SK-N-SH (cell line): Measurements from ENCODE around the gene PRR36. TPM values are rescaled to one million over a fixed set of nuclear protein-coding genes. Genes with fewer than 3 reads are reported as not detected.

Experiments
- CTCF ChIA-PET: fragments of 300-600, 350-600 bp; formaldehyde crosslinking; extraction: SDS; loops from one replicate; lab custom pipeline; 2021; lab: Yijun Ruan, JAX
- POLR2A ChIA-PET: fragments of 350-600 bp; sonication (Branson Sonifier 250); formaldehyde crosslinking; extraction: SDS; loops from one replicate; lab custom pipeline; 2020; ENCODE audit warnings: antibody characterized with exemption, inconsistent platforms; lab: Yijun Ruan, JAX
- DNase-seq: peaks from one replicate; pipeline ENCODE4 v3.0.0; 2012
- H2AFZ ChIP-seq: fragments of 200-600 bp; sonication (generic); 2 replicates; pipeline ENCODE4 v1.8.1; 2016; ENCODE audit warnings: antibody characterized with exemption, mild to moderate bottlenecking, low read depth
- H3F3A ChIP-seq: fragments of 200-600 bp; sonication (generic); replicated peaks from 2 replicates; pipeline ENCODE3; 2016; ENCODE audit warnings: antibody characterized with exemption, mild to moderate bottlenecking; ENCODE audit not compliant: insufficient read depth
- H3K27ac ChIP-seq, 2 experiments: fragments of 200-500 bp in 1 of 2; fragments of 200-600 bp in 1 of 2; sonication (Bioruptor generic) in 1 of 2; sonication (generic), shearing (Covaris generic) in 1 of 2; 2 replicates each; pipeline versions ENCODE4 v1.5.1 to v1.6.1; 2014 to 2016; ENCODE audit warnings: low read depth in 2 of 2, inconsistent platforms in 1 of 2, low read length in 1 of 2, mild to moderate bottlenecking in 1 of 2, mixed read lengths in 1 of 2
- H3K27me3 ChIP-seq: fragments of 200-600 bp; sonication (generic), shearing (Covaris generic); 2 replicates; pipeline ENCODE4 v1.6.1; 2016; ENCODE audit warnings: mixed run types; ENCODE audit not compliant: insufficient read depth
- H3K36me3 ChIP-seq, 2 experiments: fragments of 200-500 bp in 1 of 2; fragments of 200-600 bp in 1 of 2; sonication (Bioruptor generic) in 1 of 2; sonication (generic) in 1 of 2; replicated peaks in 1 of 2; 2 replicates each; pipeline versions ENCODE3 to v1.5.1; 2014 to 2016; ENCODE audit warnings: low read length in 1 of 2, mild to moderate bottlenecking in 1 of 2; ENCODE audit not compliant: insufficient read depth in 2 of 2, control insufficient read depth in 1 of 2
- H3K4me1 ChIP-seq, 2 experiments: fragments of 200-500 bp in 1 of 2; fragments of 200-600 bp in 1 of 2; sonication (Bioruptor generic) in 1 of 2; sonication (generic), shearing (Covaris generic) in 1 of 2; 2 replicates each; pipeline versions ENCODE4 v1.5.1 to v1.6.1; 2014 to 2016; ENCODE audit warnings: low read depth in 1 of 2, low read length in 1 of 2, mixed run types in 1 of 2; ENCODE audit not compliant: insufficient read depth in 2 of 2, control insufficient read depth in 1 of 2
- H3K4me2 ChIP-seq: fragments of 200-600 bp; sonication (generic), shearing (Covaris generic); 2 replicates; pipeline ENCODE4 v1.6.1; 2017; ENCODE audit warnings: mixed run types
- H3K4me3 ChIP-seq, 2 experiments: fragments of 200-500 bp in 1 of 2; fragments of 200-600 bp in 1 of 2; sonication (Bioruptor generic) in 1 of 2; sonication (generic), shearing (Covaris generic) in 1 of 2; 2 replicates each; pipeline versions ENCODE4 v1.5.1 to v1.8.1; 2014 to 2016; ENCODE audit warnings: low read depth in 2 of 2, inconsistent platforms in 1 of 2, low read length in 1 of 2, mild to moderate bottlenecking in 1 of 2, mixed read lengths in 1 of 2, moderate library complexity in 1 of 2
- H3K79me2 ChIP-seq: fragments of 200-600 bp; sonication (generic); 2 replicates; pipeline ENCODE4 v1.8.1; 2017; ENCODE audit warnings: mild to moderate bottlenecking; ENCODE audit not compliant: insufficient read depth
- H3K9ac ChIP-seq: fragments of 200-600 bp; sonication (generic); 2 replicates; pipeline ENCODE4 v1.6.1; 2017; ENCODE audit warnings: mixed run types
- H3K9me2 ChIP-seq: fragments of 200-600 bp; sonication (generic); 2 replicates; pipeline ENCODE4 v1.6.1; 2017; ENCODE audit warnings: mixed run types
- H3K9me3 ChIP-seq: fragments of 200-600 bp; sonication (generic); 2 replicates; pipeline ENCODE4 v1.6.1; 2017; ENCODE audit warnings: mixed run types, mild to moderate bottlenecking, moderate library complexity
- H4K20me1 ChIP-seq: fragments of 200-600 bp; sonication (generic); 2 replicates; pipeline ENCODE4 v1.6.1; 2017; ENCODE audit warnings: mild to moderate bottlenecking, mixed run types; ENCODE audit not compliant: insufficient read depth
- ELF1 ChIP-seq: IDR thresholded peaks from 2 replicates; pipeline ENCODE4 v1.4.0; 2012
- EZH2phosphoT487 ChIP-seq: fragments of 200-600 bp; sonication (generic); IDR thresholded peaks from 2 replicates; pipeline ENCODE4 v1.6.1; 2017; ENCODE audit warnings: low read depth, mixed run types, mild to moderate bottlenecking, antibody characterized with exemption, moderate library complexity, borderline replicate concordance
- FOSL2 ChIP-seq: IDR thresholded peaks from 2 replicates; pipeline ENCODE4 v1.4.0; 2012; ENCODE audit warnings: low read depth, mild to moderate bottlenecking, moderate library complexity, borderline replicate concordance
- FOXM1 ChIP-seq: IDR thresholded peaks from 2 replicates; pipeline ENCODE4 v1.4.0; 2012; ENCODE audit warnings: low read depth, mild to moderate bottlenecking
- JUND ChIP-seq: IDR thresholded peaks from 2 replicates; pipeline ENCODE4 v1.4.0; 2012
- MAX ChIP-seq: IDR thresholded peaks from 2 replicates; pipeline ENCODE4 v1.4.0; 2012; ENCODE audit warnings: low read depth
- MEF2A ChIP-seq: IDR thresholded peaks from 2 replicates; pipeline ENCODE4 v1.4.0; 2012; ENCODE audit warnings: low read depth, borderline replicate concordance
- NRF1 ChIP-seq: IDR thresholded peaks from 2 replicates; pipeline ENCODE4 v1.6.1; 2012; ENCODE audit warnings: low read depth, mild to moderate bottlenecking, low read length
- RCOR1 ChIP-seq: fragments of 150-350 bp; IDR thresholded peaks from 2 replicates; pipeline ENCODE4 v1.6.1; 2017; ENCODE audit warnings: antibody characterized with exemption, low read length
- TAF1 ChIP-seq: IDR thresholded peaks from 2 replicates; pipeline ENCODE4 v1.6.1; 2012; ENCODE audit warnings: low read depth, mild to moderate bottlenecking, low read length, moderate library complexity, borderline replicate concordance
- TCF12 ChIP-seq: IDR thresholded peaks from 2 replicates; pipeline ENCODE4 v1.4.0; 2012
- USF1 ChIP-seq: IDR thresholded peaks from 2 replicates; pipeline ENCODE4 v1.4.0; 2012; ENCODE audit warnings: low read depth, borderline replicate concordance
- WGBS: methylation state at CpG from one replicate; pipeline ENCODE4 v1.1.6; 2017; ENCODE audit warnings: low lambda C conversion rate; 5-methylcytosine and 5-hydroxymethylcytosine counted together
- polyA plus RNA-seq, 3 experiments: library from polyadenylated mRNA; depleted of rRNA; stranded (reverse); fragments of >200 nt; gene quantifications; 2 replicates each; pipeline ENCODE4 v1.2.3, GENCODE V29; 2012
- TF ChIP-seq, protein P1 (sequence below): fragments of 150-350 bp; IDR thresholded peaks from 2 replicates; pipeline ENCODE4 v1.6.1; 2016; ENCODE audit warnings: mild to moderate bottlenecking, low read depth, low read length
- TF ChIP-seq, protein P2 (sequence below): IDR thresholded peaks from 2 replicates; pipeline ENCODE4; 2012
- TF ChIP-seq, protein P3 (sequence below): IDR thresholded peaks from 2 replicates; pipeline ENCODE4 v1.6.1; 2012; ENCODE audit warnings: mild to moderate bottlenecking, low read depth, low read length, moderate library complexity

PRR36 gene
- polyA plus RNA-seq, 1 of the 3 experiments (the other 2 are of a cell fraction): 0.18 TPM

DNA sequence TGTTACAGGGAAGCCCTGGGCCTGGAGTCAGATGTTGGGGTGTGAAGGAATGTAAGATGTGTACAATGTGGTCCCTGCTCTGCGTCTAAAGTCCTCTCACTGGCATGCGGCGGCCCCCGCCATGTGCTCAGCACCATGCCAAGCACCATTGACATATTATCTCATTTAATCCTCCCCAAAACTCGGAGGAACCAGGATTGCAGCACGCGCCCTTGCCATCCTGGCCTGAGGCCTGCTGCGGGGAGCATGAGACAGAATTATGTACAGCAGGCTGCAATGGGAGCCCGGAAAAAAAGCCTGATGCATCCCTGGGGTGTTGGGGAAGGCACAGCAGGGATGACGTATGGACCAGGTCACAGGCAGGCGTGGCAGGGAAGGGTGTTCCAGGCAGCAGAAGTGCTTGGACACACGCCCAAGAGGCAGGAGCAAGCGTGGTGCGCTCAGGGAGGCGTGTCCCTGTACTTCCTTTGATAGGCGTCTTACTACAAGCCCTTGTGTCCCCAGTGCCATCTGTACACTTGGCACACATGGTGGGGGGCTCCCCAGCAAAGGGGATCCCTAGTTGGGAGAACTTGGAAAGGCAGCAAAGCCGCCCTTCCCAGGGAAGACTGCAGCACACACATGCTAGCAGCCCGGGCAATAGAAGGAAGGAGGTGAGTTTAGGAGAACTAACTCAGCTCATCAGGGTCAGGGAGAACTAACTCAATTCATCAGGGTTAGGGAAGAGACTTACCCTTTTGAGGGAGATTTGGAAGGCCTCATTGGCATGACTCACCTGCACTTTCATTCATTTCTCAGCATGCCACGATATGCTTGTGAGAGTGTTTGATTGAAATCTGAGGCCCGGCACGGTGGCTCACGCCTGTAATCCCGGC, 40.7 kb downstream of the PRR36 start:
- Histone ChIP-seq H3K27me3 (no peaks in the 10 kb centered on the region), H3K27ac (no peak overlapping the region), H3K4me1 (peaks cover 4 to 7% of the 10 kb centered on the region in 2 experiments; a peak in 2 of 4 replicates), H3K9me3 (no peaks in the 10 kb centered on the region), H4K20me1 (no peaks in the 10 kb centered on the region), H3K79me2 (peaks cover 4% of the 10 kb centered on the region; the same call in 1 of the 2 replicates), H3K9me2 (no peaks in the 10 kb centered on the region), H3K4me2 (no peak overlapping the region), H3F3A (no peaks in the 10 kb centered on the region), H3K36me3 (no peaks in the 10 kb centered on the region), H3K4me3 (no peak overlapping the region), H3K9ac (no peak overlapping the region), H2AFZ (no peak overlapping the region)
- CTCF ChIA-PET: interaction anchor here (2.8 kb wide), 1 partner anchor 20 kb away, joined by 15 read pairs; no protein-coding TSS in a partner anchor
- TF ChIP-seq RCOR1 (no peak), EZH2phosphoT487 (no peak), MEF2A (no peak), NRF1 (no peak), FOSL2 (no peak), TCF12 (no peak), TAF1 (no peak), FOXM1 (no peak), USF1 (no peak), MAX (no peak), ELF1 (no peak), JUND (no peak)
- TF ChIP-seq, protein P1, sequence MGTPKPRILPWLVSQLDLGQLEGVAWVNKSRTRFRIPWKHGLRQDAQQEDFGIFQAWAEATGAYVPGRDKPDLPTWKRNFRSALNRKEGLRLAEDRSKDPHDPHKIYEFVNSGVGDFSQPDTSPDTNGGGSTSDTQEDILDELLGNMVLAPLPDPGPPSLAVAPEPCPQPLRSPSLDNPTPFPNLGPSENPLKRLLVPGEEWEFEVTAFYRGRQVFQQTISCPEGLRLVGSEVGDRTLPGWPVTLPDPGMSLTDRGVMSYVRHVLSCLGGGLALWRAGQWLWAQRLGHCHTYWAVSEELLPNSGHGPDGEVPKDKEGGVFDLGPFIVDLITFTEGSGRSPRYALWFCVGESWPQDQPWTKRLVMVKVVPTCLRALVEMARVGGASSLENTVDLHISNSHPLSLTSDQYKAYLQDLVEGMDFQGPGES: no peak
- TF ChIP-seq, protein P2, sequence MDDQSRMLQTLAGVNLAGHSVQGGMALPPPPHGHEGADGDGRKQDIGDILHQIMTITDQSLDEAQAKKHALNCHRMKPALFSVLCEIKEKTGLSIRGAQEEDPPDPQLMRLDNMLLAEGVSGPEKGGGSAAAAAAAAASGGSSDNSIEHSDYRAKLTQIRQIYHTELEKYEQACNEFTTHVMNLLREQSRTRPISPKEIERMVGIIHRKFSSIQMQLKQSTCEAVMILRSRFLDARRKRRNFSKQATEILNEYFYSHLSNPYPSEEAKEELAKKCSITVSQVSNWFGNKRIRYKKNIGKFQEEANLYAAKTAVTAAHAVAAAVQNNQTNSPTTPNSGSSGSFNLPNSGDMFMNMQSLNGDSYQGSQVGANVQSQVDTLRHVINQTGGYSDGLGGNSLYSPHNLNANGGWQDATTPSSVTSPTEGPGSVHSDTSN: no peak
- TF ChIP-seq, protein P3, sequence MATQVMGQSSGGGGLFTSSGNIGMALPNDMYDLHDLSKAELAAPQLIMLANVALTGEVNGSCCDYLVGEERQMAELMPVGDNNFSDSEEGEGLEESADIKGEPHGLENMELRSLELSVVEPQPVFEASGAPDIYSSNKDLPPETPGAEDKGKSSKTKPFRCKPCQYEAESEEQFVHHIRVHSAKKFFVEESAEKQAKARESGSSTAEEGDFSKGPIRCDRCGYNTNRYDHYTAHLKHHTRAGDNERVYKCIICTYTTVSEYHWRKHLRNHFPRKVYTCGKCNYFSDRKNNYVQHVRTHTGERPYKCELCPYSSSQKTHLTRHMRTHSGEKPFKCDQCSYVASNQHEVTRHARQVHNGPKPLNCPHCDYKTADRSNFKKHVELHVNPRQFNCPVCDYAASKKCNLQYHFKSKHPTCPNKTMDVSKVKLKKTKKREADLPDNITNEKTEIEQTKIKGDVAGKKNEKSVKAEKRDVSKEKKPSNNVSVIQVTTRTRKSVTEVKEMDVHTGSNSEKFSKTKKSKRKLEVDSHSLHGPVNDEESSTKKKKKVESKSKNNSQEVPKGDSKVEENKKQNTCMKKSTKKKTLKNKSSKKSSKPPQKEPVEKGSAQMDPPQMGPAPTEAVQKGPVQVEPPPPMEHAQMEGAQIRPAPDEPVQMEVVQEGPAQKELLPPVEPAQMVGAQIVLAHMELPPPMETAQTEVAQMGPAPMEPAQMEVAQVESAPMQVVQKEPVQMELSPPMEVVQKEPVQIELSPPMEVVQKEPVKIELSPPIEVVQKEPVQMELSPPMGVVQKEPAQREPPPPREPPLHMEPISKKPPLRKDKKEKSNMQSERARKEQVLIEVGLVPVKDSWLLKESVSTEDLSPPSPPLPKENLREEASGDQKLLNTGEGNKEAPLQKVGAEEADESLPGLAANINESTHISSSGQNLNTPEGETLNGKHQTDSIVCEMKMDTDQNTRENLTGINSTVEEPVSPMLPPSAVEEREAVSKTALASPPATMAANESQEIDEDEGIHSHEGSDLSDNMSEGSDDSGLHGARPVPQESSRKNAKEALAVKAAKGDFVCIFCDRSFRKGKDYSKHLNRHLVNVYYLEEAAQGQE: no peak
- POLR2A ChIA-PET: no interaction called here
- WGBS: 88% methylated on average over 17 of the region's 23 CpGs
- no peak for DNase-seq
